ENCODE data around the gene RAB11B. TPM values are rescaled to one million over a fixed set of nuclear protein-coding genes. Genes with fewer than 3 reads are reported as not detected.
"Not testable (repeated sequence)": the region's sequence is repeated elsewhere in the genome, so short reads cannot be mapped to it uniquely, and the experiment has no call there.

The RAB11B gene
- total RNA-seq, 8 experiments from 2014 or later = 16.7 to 72.4 (median 43.7) TPM

DNA sequence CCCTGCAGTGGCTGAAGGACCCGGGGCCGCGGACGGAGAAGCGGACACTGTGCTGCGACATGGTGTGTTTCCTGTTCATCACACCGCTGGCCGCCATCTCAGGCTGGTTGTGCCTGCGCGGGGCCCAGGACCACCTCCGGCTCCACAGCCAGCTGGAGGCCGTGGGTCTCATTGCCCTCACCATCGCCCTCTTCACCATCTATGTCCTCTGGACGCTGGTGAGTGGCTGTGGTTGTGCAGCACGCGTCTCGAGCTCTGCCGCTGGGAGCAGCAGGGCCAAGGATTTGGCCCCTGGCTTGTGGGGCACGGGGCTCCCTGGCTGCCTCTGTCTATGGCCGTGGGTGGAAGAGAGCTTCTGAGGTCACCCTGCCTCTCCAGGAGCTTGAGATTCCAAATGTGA lies 40.5 kb downstream of the RAB11B start:
- ATAC-seq (replicated peaks in 6 of 8) = no peak
- no peak overlapping the region for H3K4me3 ChIP-seq
- H3K4me1 ChIP-seq (replicated peaks in 1 of 2) = no peaks in the 10 kb centered on the region
- in situ Hi-C loops (cut with MboI; ENCODE audit: low pct_unique_long_range_greater_than_20kb in 2 of 9, low sequenced_read_pairs in 9 of 9, unreplicated experiment in 9 of 9) = no loop called here
- 70 to 85% (median 80%) methylated on average over 1 to 5 of the region's 20 CpGs; no CpG with 5 or more reads in 5 of the 10 experiments for WGBS, 10 experiments
- no peak overlapping the region for H3K27ac ChIP-seq

DNA sequence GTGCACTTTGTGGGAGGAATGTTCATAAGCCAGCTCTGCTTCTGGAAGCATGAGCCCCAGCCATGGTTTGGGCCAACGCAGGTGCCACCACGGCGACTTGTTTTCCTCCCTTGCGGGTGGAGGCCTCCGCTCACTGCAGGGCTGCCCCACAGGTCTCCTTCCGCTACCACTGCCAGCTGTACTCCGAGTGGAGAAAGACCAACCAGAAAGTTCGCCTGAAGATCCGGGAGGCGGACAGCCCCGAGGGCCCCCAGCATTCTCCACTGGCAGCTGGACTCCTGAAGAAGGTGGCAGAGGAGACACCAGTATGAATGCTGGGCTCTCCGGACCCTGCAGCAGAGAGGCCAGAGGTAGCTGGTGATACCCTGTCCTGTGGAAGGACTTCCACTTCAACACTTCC lies 48.1 kb downstream of the RAB11B start:
- peaks cover 0 to 2% of the 10 kb centered on the region in 2 donors for H3K4me1 ChIP-seq (replicated peaks in 1 of 2)
- H3K27ac ChIP-seq = no peak overlapping the region
- no peak for ATAC-seq (replicated peaks in 6 of 8)
- no peak overlapping the region for H3K4me3 ChIP-seq
- WGBS, 10 experiments = 83 to 100% (median 92%) methylated on average over 2 to 4 of the region's 12 CpGs; no CpG with 5 or more reads in 6 of the 10 experiments
- in situ Hi-C loops (cut with MboI; ENCODE audit: low pct_unique_long_range_greater_than_20kb in 2 of 9, low sequenced_read_pairs in 9 of 9, unreplicated experiment in 9 of 9) = no loop called here

DNA sequence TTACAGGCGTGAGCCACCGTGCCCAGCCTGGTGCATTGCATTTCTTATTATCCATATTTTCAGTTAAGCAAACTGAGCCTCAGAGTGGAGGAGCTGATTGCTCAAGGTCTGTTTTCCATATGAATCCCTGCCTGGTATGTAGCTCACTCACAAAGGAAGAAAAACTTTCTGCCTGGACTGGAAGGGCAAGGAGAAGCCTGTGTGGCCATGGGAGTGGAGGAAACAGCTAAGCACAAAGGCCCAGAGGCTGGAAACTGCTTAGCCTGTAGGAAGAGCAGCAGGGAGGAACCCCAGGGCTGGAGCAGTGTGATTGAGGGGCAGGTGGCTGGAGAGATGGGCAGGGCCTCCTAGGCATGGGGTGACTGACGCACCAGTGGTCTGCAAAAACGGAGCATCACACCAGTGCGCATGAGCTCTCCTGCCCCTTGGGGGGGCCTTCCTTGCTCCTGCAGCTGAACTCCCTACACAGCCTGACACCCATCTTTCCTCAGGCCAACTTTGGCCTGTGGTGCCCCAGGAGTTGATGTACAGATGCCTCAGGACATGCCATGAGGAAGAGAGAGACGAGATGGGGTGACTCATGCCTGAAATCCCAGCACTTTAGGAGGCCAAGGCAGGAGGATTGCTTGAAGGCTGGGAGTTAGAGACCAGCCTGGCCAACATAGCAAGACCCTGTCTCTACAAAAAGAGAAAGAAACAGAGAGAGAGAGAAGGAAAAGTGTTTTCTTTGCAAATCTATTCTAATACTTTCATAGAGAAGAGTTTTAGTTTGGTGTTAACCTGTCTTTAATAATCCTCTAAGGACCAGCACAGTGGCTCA lies 51.8 kb downstream of the RAB11B start:
- Histone ChIP-seq H3K4me1 (replicated peaks in 1 of 2) (peaks cover 9 to 11% of the 10 kb centered on the region in 2 donors), H3K4me3 (no peak overlapping the region), H3K27ac (no peak overlapping the region)
- ATAC-seq (replicated peaks in 6 of 8) = no peak
- WGBS, 10 experiments = 40 to 90% (median 62%) methylated on average over 2 to 5 of the region's 6 CpGs; no CpG with 5 or more reads in 2 of the 10 experiments
- in situ Hi-C loops (cut with MboI; ENCODE audit: low pct_unique_long_range_greater_than_20kb in 2 of 9, low sequenced_read_pairs in 9 of 9, unreplicated experiment in 9 of 9) = no loop called here

DNA sequence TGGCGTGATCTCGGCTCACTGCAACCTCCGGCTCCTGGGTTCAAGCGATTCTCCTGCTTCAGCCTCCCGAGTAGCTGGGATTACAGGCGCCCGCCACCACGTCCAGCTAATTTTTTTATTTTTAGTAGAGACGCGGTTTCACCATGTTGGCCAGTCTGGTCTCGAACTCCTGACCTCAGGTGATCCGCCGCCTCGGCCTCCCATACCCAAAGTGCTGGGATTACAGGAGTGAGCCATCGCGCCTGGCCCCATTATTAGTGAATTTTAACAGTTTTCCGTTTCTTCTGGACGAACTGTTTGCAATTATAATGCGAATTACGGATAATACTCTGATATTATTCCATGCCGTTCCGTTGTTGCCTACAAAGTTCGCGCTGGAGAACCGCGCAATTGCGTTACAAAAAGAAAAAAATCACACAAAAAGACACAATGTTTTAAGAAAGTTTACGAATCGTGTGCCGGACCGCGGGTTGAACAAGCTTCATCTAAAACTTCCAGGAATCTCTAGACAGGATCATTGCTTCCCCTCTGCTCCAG lies 54.0 kb downstream of the RAB11B start:
- peak in 1 of 8 experiments; percentile 5 for ATAC-seq (replicated peaks in 6 of 8)
- peak overlapping the region; percentile 56 to 95 (median 76) for H3K4me3 ChIP-seq
- in situ Hi-C loops (cut with MboI; ENCODE audit: low pct_unique_long_range_greater_than_20kb in 2 of 9, low sequenced_read_pairs in 9 of 9, unreplicated experiment in 9 of 9) = not testable (repeated sequence)
- WGBS, 10 experiments = 0 to 94% (median 34%) methylated on average over 5 to 26 of the region's 32 CpGs
- peaks cover 18 to 30% of the 10 kb centered on the region in 2 donors for H3K4me1 ChIP-seq (replicated peaks in 1 of 2)
- peak overlapping the region in 1 of 2 donors; percentile 99 for H3K27ac ChIP-seq

DNA sequence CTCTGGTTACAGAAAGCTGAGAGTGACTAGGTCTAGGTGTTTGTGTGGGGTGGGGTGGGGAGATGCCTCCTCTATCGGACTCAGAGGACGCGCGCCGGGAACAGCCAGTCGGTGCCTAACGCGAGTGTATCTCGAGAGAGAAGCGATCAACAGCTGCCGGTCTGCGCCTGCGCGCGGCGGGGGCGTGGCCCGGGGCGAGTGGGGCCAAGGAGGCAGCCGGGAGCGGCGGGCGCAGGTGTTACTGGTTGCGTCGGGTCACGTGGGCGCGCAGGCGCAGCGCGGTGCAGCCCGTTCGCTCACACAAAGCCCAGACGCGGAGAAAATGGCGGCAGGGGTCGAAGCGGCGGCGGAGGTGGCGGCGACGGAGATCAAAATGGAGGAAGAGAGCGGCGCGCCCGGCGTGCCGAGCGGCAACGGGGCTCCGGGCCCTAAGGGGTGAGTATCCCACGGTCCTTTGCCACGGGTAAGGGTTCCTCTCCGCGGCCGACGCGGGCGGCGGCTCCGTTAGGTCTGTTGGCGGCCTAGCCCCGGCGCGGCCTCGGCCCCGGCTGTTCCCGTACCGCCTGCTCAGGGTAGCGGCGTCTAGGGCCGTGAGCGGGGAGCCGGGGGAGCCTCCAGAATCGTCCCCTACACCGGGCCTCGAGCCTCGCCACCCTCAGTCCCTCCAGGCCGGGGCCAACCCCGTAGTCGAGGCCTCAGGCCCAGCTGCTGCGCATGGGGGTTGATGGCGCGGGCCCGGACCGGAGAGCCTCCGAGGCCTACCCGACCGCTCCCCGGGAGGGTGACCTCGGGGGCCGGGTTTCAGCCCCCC lies 54.7 kb downstream of the RAB11B start, which contains the start of gene HNRNPM:
Gene HNRNPM, plus strand, starts transcription at position 299 of the 811 bp plus-strand sequence. Its CDS starts 24 bp downstream, at position 323.
- WGBS, 10 experiments = 0 to 2% (median 0%) methylated on average over 4 to 10 of the region's 93 CpGs; no CpG with 5 or more reads in 5 of the 10 experiments
- in situ Hi-C loops (cut with MboI; ENCODE audit: low pct_unique_long_range_greater_than_20kb in 2 of 9, low sequenced_read_pairs in 9 of 9, unreplicated experiment in 9 of 9) = no loop called here
- H3K4me3 ChIP-seq = peak within 1 kb of the TSS; percentile 56 to 95 (median 76)
- H3K4me1 ChIP-seq (replicated peaks in 1 of 2) = peaks cover 18 to 30% of the 10 kb centered on the region in 2 donors
- peak within 1 kb of the TSS; percentile 94 to 99 for H3K27ac ChIP-seq
- peak; percentile 80 to 95 (median 92) for ATAC-seq (replicated peaks in 6 of 8)

DNA sequence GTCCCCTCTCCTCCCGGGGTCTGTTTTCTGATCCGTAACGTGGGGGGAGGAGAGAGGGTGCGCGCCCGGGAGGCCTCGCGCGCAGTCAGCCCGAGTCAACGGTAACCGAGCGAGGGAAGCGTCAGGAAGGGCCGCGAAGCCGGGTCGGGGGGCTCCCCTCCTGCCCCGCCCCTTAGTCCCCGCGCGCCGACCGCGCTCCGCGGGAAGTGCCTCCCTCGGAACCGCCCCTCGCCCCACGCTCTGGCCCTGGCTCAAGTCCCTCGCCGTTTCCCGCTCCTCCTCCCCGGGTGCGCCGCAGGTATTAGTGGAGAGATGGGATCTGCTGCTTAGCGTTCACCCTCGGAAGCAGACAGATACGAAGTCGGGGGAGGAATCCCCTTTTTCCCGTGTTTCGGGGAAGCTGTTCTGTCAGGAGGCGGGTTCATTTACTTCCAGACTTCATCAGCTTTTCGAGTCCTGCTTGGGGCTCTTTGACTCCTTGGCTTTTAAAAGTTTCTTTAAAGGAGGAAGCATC lies 55.4 kb downstream of the RAB11B start:
- in situ Hi-C loops (cut with MboI; ENCODE audit: low pct_unique_long_range_greater_than_20kb in 2 of 9, low sequenced_read_pairs in 9 of 9, unreplicated experiment in 9 of 9) = no loop called here
- 0% methylated on average over 1 to 8 of the region's 45 CpGs; no CpG with 5 or more reads in 4 of the 10 experiments for WGBS, 10 experiments
- peak overlapping the region; percentile 56 to 95 (median 76) for H3K4me3 ChIP-seq
- H3K27ac ChIP-seq = peak overlapping the region; percentile 94 to 99
- ATAC-seq (replicated peaks in 6 of 8) = peak; percentile 6 to 21 (median 14)
- peaks cover 20 to 30% of the 10 kb centered on the region in 2 donors for H3K4me1 ChIP-seq (replicated peaks in 1 of 2)

DNA sequence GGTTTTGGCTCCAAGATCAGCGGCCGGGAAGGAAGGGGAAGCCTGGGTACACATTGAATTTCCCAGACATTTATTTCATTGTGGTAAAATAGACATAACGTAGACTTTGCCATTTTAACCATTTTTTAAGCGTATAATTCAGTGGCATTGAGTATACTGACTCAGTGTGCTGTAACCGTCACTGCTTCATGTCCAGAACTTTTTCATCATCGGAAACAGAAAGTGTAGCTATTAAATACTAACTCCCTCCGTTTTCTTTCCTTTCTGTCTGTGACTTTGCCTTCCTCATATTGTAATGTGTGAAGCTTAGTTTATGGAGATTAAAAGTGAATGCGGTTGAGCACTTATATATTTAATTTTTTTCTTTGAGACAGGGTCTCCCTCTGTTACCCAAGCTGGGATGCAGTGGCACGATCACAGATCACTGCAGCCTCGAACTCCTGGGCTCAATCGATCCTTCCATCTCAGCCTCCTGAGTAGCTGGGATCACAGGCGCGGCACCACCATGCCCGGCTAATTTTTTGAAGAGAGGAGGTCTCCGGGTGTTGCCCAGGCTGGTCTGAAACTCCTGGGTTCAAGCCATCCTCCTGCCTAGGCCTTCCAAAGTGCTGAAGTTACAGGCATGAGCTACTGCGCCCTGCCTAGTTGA lies 56.0 kb downstream of the RAB11B start:
- ATAC-seq (replicated peaks in 6 of 8) = no peak
- no peak overlapping the region for H3K27ac ChIP-seq
- WGBS, 10 experiments = 0 to 14% (median 8%) methylated on average over 4 to 16 of the region's 16 CpGs; no CpG with 5 or more reads in 1 of the 10 experiments

DNA sequence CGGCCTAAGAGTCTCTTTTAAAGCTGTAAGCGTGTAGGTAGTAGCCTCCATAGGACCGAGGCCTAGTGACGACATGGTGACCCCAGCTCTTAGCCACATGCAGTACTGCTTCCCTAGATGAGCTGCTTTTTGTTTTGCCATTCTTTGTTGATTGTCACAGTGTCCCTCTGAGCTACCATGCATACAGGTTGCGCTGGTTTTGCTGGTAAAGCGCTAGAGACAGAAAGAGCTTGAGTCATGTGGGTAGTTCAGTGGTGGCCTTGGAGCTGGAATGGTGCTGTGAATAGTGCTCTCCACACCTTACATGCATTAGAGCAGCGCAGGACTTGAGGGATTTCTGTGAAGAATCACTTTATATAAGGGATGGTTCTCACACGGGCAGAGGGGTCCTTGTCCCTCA lies 59.7 kb downstream of the RAB11B start:
- in situ Hi-C loops (cut with MboI; ENCODE audit: low pct_unique_long_range_greater_than_20kb in 2 of 9, low sequenced_read_pairs in 9 of 9, unreplicated experiment in 9 of 9) = no loop called here
- ATAC-seq (replicated peaks in 6 of 8) = peak in 1 of 8 experiments; percentile 13
- Histone ChIP-seq H3K4me1 (replicated peaks in 1 of 2) (peaks cover 18 to 30% of the 10 kb centered on the region in 2 donors), H3K4me3 (no peak overlapping the region), H3K27ac (no peak overlapping the region)
- WGBS, 10 experiments = 78 to 100% (median 94%) methylated on average over 1 to 3 of the region's 8 CpGs; no CpG with 5 or more reads in 5 of the 10 experiments

More for the DNA sequence above, 56.0 kb downstream of the RAB11B start:
- Histone ChIP-seq H3K4me1 (replicated peaks in 1 of 2) (peaks cover 20 to 30% of the 10 kb centered on the region in 2 donors), H3K4me3 (peak overlapping the region; percentile 56 to 95 (median 76))
- in situ Hi-C loops (cut with MboI; ENCODE audit: low pct_unique_long_range_greater_than_20kb in 2 of 9, low sequenced_read_pairs in 9 of 9, unreplicated experiment in 9 of 9) = no loop called here

DNA sequence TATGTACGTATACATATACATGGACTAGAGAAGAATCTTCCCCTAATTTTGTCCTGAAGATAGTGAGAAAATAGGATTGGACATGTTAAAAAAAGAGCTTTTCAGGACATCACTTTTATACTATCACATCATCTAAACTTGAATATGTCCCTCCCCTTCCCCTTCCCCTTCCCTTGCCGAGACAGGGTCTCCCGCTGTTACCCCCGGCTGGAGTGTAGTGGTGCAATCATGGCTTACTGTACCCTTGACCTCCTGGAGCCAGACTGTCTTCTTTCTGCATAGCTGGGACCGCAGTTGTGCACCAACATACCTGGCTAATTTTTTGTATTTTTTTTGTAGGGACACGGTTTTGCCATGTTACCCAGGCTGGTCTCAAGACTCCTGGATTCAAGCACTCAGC lies 61.2 kb downstream of the RAB11B start:
- no peak for ATAC-seq (replicated peaks in 6 of 8)
- Histone ChIP-seq H3K27ac (no peak overlapping the region), H3K4me3 (no peak overlapping the region), H3K4me1 (replicated peaks in 1 of 2) (peaks cover 15 to 26% of the 10 kb centered on the region in 2 donors)
- WGBS, 10 experiments = 82 to 100% (median 86%) methylated on average over 1 to 6 of the region's 6 CpGs; no CpG with 5 or more reads in 7 of the 10 experiments
- in situ Hi-C loops (cut with MboI; ENCODE audit: low pct_unique_long_range_greater_than_20kb in 2 of 9, low sequenced_read_pairs in 9 of 9, unreplicated experiment in 9 of 9) = no loop called here

DNA sequence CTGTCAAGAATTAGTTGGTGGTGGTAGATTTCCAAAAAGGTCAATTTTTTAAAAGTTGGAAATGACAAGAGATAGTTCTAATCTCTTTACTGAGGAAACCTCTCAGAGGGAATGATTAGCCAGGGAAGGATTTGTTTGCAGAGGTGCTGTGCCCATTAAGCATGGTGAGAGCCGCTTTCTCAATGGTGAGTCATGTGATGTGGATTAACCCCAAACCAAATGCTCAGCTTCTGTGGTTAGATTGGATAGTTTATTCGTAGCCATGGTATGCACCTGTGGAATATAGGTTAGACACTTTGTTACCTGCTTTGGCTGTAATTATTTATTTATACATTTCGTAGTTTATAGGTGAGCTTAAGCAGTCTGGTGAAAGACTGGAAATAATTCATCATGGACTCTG lies 61.7 kb downstream of the RAB11B start:
- in situ Hi-C loops (cut with MboI; ENCODE audit: low pct_unique_long_range_greater_than_20kb in 2 of 9, low sequenced_read_pairs in 9 of 9, unreplicated experiment in 9 of 9) = no loop called here
- H3K4me1 ChIP-seq (replicated peaks in 1 of 2) = peaks cover 10 to 21% of the 10 kb centered on the region in 2 donors
- 0 to 100% (median 87%) methylated on average over 1 to 3 of the region's 3 CpGs; no CpG with 5 or more reads in 3 of the 10 experiments for whole genome bisulfite sequencing, 10 experiments
- H3K4me3 ChIP-seq = no peak overlapping the region
- H3K27ac ChIP-seq = no peak overlapping the region
- ATAC-seq (replicated peaks in 6 of 8) = no peak

DNA sequence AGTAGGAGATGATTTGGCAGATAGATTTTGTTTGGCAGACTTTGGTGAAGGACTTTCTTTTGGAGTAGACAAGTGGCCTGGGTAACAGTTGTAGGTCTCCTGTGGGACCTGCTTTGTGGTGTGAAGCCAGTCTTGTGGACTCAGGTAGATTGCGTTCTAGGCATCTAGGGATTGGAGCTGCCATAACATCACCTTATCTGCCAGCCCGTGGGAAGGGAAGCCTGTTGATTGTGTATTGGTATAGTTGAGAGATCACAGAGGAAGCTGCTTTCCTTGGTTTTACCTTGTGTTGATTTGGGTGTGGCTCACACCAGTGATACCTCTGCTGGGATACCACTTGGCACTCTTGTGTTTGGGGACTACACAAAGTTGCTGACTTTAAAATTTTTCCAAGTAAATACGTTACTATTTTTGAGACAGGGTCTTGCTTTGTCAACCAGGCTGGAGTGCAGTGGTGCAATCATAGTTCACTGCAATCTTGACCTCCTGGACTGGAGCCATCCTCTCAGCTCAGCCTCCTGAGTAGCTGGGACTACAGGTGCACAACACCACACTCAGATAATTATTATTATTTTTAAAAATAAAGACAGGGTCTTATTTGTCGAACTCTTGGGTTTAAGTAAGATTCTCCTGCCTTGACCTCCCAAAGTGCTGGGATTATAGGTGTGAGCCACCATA lies 62.4 kb downstream of the RAB11B start:
- in situ Hi-C loops (cut with MboI; ENCODE audit: low pct_unique_long_range_greater_than_20kb in 2 of 9, low sequenced_read_pairs in 9 of 9, unreplicated experiment in 9 of 9) = no loop called here
- 50 to 100% (median 83%) methylated on average over 1 to 4 of the region's 4 CpGs; no CpG with 5 or more reads in 2 of the 10 experiments for WGBS, 10 experiments
- Histone ChIP-seq H3K4me1 (replicated peaks in 1 of 2) (peaks cover 4 to 14% of the 10 kb centered on the region in 2 donors), H3K4me3 (no peak overlapping the region), H3K27ac (no peak overlapping the region)
- no peak for ATAC-seq (replicated peaks in 6 of 8)

DNA sequence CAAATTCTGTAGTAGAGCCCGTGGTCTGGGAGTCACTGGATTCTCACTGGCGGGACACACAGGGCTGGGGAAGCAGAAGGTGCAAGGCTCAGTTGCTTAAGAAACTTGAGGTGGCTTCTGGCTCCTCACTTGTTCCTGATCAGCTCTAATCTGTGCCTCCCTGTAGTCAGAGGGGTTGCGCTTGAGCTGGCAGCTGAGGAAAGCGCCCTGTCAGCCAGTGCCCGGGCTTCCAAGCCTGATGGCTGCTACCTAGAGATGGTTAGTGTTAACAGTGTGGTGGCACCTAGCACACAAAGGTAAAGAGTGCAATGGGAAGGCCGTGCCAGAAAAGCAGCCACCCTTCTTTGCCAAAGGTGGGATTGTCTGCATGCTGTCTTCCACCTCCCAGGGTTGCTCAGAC lies 63.5 kb downstream of the RAB11B start:
- 56 to 100% (median 78%) methylated on average over 2 to 4 of the region's 6 CpGs; no CpG with 5 or more reads in 6 of the 10 experiments for WGBS, 10 experiments
- no peak for ATAC-seq (replicated peaks in 6 of 8)

More for the DNA sequence above, 63.5 kb downstream of the RAB11B start:
- in situ Hi-C loops (cut with MboI; ENCODE audit: low pct_unique_long_range_greater_than_20kb in 2 of 9, low sequenced_read_pairs in 9 of 9, unreplicated experiment in 9 of 9) = no loop called here
- Histone ChIP-seq H3K27ac (no peak overlapping the region), H3K4me3 (no peak overlapping the region), H3K4me1 (replicated peaks in 1 of 2) (peaks cover 4 to 5% of the 10 kb centered on the region in 2 donors)
